NCI-H146 (cell line): Measurements from ENCODE around the gene FKBP9.
"Not testable (repeated sequence)": the region's sequence is repeated elsewhere in the genome, so short reads cannot be mapped to it uniquely, and the experiment has no call there.

Experiments
- DNase-seq: peaks from one replicate; lab custom pipeline; 2025; lab: John Stamatoyannopoulos, UW

FKBP9 gene

GRCh38 chr7:32948202-32948601 lies 9.0 kb upstream of the FKBP9 start:
- DNase-seq: no peak

- no peak for DNase-seq
Observed at GRCh38 chr7:32952876-32953275, 4.4 kb upstream of the FKBP9 start.

GRCh38 chr7:32958046-32959025 lies 1.1 kb downstream of the FKBP9 start:
- no peak for DNase-seq

GRCh38 chr7:32963880-32964301 lies 6.7 kb downstream of the FKBP9 start:
- DNase-seq: peak; percentile 81

- DNase-seq: not testable (repeated sequence)
Observed at GRCh38 chr7:32964461-32965159, 7.4 kb downstream of the FKBP9 start.

GRCh38 chr7:32966489-32967267 lies 9.4 kb downstream of the FKBP9 start:
- DNase-seq: not testable (repeated sequence)

- DNase-seq: not testable (repeated sequence)
Observed at GRCh38 chr7:32967268-32967582, 10.0 kb downstream of the FKBP9 start.

- DNase-seq: not testable (repeated sequence)
Observed at GRCh38 chr7:32971967-32972366, 14.7 kb downstream of the FKBP9 start.

- not testable (repeated sequence) for DNase-seq
Observed at GRCh38 chr7:32977159-32977558, 19.9 kb downstream of the FKBP9 start.

GRCh38 chr7:32979246-32979645 lies 22.0 kb downstream of the FKBP9 start:
- not testable (repeated sequence) for DNase-seq

GRCh38 chr7:32979902-32980301 lies 22.7 kb downstream of the FKBP9 start:
- DNase-seq: not testable (repeated sequence)

- peak; percentile 80 for DNase-seq
Observed at GRCh38 chr7:32988148-32988547, 30.9 kb downstream of the FKBP9 start.

- not testable (repeated sequence) for DNase-seq
Observed at GRCh38 chr7:32991068-32991585, 33.9 kb downstream of the FKBP9 start.

- DNase-seq: not testable (repeated sequence)
Observed at GRCh38 chr7:32991975-32992700, 34.9 kb downstream of the FKBP9 start.

GRCh38 chr7:32992750-32993149 lies 35.5 kb downstream of the FKBP9 start:
- DNase-seq: not testable (repeated sequence)

- DNase-seq: not testable (repeated sequence)
Observed at GRCh38 chr7:32997956-32998355, 40.7 kb downstream of the FKBP9 start.

- DNase-seq: peak; percentile 85
Observed at GRCh38 chr7:32998361-32999171, 41.3 kb downstream of the FKBP9 start.

- DNase-seq: not testable (repeated sequence)
Observed at GRCh38 chr7:32999380-32999779, 42.1 kb downstream of the FKBP9 start.

GRCh38 chr7:33003111-33003510 lies 45.9 kb downstream of the FKBP9 start:
- not testable (repeated sequence) for DNase-seq

- DNase-seq: not testable (repeated sequence)
Observed at GRCh38 chr7:33004104-33004616, 46.9 kb downstream of the FKBP9 start.
